ENCODE results near the gene ABHD2.
A peak's percentile ranks its signal among the peaks of the same experiment; 100 is the strongest.
"Not testable (repeated sequence)": the region's sequence is repeated elsewhere in the genome, so short reads cannot be mapped to it uniquely, and the experiment has no call there.

Gene ABHD2

DNA sequence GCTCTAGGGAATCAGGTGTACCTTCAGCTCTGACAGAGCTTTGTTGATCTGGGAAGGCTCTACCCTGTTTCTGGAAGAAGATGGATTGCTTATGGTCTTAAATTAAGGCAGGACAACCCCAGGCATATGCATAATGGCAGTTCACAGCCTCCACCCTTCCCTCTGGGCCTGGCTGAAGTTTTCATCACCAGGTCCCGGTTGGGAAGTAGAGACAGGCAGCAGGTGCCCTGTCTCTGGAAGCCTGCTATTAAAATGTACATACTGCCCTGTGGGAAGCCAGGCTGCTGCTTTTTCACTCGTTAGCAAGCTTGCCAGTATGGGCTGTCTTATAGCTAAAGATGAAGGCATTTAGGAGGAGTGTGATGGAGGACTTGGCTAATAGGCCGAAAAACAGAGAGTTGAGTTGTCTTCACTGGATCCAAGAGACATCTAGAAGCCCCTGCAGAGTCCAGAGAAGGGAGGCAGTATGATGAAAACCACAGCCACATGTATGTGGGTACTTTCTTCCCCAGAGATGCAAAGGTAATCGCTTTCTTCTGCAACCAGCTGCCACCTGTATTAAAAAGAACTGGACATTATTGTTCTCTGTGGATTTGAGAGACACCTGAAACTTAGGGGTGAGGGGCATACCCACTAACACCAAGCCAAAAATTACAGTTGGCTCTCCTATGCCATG, 34.4 kb downstream of the ABHD2 start:
- no peak for DNase-seq

DNA sequence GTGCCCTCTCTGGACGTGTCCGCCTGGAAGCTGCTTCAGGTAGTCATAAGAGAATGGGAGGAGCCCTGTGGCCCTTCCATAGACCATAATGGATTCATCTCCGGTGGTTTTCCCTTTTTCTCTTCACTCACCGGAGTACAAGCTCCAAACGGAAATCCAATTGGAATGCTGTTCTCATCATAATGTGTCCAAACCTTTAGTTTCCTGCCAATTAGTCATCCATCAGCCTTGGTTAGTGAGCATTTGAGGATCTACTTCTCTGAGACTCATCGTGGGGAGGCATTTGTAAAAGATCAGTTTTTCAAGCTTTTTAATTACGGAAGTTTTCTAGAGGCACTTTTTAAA, 34.9 kb downstream of the ABHD2 start:
- no peak for DNase-seq

DNA sequence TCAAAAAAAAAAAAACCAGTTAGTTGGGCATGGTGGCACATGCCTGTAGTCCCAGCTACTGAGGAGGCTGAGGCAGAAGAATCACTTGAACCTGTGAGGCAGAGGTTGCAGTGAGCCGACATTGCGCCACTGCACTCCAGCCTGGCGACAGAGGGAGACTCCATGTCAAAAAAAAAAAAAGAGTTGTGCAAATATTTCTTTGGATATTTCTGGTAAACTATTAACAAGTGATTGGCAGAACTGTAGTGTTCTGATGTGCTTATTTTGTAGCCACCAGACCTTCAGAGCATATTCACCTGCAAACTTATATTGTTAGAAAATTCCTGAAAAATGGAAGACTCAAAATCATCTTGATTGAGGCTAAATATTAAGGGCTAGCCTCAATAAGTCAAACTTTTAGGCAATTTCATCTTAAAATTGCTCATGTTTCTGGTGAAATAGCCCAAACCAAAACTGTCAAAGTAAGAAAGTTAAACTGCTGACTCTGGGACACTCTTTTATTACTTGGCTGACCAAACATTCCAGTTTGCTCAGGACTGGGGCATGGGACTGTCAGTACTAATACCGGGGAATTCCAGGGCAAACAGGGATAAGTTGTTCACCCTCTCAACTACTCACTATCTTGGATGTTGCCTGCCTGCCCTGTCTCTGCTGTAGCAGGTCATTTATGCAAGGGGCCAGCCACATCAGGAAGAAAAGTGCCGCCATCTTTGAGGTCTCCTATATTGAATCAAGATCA, 37.0 kb downstream of the ABHD2 start:
- DNase-seq = no peak

DNA sequence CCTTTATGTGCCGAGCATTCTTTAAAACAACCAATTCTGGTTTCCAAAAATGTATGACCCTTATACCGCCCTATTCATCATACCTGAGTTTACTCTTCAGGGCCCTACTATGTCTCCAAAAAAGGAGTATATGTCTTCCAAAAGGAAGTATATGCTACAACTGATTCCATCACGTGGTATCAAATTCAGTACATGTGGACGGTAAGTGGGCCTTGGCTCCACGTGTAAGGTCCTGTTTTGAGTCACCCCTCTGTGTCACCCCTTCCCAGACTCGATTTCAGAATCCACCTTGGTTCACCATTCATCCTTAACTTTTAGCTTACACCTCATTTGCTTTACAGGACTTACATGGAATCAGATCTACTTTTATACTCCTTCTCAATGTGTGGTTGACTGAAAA, 37.8 kb downstream of the ABHD2 start:
- DNase-seq = no peak

DNA sequence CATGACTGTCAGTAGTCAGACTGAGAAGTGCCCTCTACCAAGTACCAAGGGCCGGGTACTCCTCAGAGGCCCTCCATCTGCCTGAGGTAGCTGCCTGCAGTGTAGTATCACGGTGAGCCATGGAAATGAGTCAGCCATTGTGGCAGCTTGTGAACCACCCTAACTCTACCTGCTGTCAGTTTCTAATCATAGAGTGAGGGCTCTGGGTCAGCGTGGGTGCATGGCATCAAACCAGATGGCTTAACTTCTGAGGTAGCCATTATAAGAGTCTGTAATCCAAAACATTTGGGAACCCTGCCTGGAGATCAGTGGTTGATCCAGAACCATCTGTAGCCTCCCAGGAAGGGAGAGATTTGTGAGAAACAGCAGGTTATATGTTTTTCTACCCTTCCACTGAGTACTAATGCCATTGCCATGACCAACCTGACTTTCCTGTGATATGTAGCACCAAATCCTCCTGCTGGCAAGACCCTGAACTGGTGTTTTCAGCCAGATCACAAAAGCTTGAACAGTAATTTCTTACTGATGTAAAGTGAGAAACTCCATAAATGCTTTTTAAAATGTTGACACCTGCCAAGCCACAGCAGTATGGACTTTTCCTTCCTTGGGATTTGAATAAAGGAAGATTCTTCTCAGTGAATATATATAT, 38.9 kb downstream of the ABHD2 start:
- no peak for DNase-seq

DNA sequence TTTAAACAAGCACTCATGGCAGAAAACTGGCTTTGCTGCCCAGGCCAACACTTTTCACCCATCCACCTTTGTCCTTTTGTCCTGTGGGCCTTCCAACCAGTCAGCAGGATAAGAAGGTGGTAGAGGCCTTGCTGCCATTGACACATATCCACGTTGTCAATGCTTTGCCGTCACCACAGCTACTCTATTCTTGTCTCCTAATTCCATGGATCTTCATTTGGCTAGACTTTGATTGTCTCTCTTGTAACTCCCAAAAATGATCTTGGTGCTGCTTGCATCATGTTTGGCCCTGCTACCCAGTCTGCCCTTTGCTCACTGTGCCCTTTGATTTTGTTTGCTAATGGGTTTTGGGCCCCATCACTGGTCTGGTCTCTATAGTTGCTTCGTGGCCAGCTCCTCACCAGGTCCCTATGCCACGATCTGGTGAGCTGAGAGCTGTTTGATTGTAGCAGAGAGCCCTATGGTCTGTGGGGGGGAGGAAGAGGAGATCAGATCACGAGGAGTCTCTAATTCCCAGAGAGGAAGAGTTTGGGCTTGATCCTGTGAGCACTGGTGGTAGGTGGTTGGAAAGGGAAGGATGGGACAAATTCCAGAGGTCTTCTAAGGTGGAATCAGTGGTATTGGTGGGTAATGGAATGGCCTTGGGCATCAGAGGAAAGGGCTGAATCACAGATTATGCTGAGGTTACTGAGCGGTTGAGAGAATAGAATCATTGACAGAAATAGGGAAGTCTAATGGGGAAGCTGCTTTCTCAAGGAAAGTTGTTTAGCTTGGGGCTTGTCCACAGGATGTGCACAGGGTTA, 40.3 kb downstream of the ABHD2 start:
- DNase-seq = no peak

DNA sequence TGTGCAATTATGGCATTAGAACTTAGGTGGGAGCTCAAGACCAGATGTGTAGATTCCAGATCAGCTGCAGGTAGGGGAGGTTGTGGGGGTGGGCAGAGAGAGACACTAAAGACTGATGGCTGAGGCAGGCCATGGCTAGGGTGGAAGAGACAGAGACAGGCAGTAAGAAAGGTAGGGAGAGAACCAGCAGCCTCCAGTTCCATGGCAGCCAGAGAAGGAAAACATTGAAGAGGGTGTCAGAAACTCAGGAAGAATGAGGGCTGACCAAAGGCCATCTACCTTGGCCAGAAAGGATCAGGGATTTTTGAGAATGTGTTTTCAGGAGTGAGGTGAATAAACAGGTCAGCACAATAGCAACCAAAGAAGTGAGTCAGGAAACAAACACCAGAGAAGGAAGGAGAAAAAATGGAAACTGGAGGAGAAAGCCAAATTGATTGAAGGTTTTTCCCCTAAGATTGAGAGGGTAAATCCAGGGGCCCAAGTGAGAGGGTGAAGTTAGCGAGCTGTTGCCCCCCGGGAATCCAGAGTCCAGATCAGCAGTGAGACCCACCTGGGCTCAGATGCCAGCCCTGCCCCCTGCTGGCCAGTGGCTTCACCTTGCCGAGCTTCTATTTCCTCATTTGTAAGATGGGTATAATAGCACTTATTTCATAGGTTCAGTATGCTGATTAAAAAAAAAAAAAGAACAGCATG, 41.0 kb downstream of the ABHD2 start:
- peak; percentile 4 to 45 for DNase-seq

DNA sequence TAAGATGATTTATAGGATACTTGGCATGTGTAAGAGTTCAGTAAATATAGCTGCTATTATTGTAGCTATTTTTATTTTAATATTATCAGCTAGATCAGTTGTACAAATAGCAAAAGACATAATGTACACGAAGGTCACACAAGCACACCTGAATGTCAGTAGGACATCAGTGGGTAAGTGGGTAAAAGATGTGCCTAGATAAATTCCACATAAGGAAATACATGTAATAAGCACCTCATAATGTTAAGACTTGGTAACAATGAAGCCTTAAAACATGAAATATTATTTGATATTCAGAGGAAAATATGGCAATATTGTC, 41.5 kb downstream of the ABHD2 start:
- DNase-seq = no peak

DNA sequence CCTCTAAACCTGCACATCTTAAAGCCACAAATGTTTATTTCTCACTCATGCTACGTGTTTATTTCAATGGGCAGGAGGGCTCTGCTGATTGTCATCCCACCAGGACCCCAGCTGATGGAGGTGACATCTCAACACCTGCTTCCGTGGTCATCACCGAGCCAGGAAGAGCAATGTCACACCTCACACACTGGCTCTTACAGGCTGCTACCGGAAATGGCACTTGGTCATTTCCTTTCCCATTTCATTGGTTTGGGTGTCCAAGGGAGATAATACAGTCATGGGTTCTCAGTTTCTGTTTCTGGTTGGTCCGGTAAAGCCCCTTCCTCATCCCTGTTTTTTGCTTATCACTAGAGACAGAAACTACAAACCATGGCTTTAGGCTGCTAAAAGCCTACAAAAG, 41.9 kb downstream of the ABHD2 start:
- no peak for DNase-seq

DNA sequence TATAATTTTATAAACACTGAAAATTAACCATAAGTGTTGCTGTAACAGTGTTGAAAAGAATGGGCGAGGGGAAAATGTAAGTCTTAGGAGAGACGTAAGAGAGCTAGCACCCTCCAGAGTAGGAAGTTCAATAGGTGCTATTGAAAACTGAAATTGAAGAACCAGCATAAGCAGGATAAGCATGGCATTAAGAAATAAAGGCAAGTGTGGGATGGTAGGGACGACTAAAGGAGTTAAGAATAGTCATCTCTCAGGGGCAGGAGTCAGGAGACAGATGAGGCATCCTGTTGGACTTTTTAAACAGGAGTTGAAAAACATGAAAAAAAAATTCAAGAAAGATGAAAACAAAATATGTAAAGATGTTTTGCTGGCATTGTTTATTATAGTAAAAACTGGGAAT, 43.5 kb downstream of the ABHD2 start:
- DNase-seq = no peak

DNA sequence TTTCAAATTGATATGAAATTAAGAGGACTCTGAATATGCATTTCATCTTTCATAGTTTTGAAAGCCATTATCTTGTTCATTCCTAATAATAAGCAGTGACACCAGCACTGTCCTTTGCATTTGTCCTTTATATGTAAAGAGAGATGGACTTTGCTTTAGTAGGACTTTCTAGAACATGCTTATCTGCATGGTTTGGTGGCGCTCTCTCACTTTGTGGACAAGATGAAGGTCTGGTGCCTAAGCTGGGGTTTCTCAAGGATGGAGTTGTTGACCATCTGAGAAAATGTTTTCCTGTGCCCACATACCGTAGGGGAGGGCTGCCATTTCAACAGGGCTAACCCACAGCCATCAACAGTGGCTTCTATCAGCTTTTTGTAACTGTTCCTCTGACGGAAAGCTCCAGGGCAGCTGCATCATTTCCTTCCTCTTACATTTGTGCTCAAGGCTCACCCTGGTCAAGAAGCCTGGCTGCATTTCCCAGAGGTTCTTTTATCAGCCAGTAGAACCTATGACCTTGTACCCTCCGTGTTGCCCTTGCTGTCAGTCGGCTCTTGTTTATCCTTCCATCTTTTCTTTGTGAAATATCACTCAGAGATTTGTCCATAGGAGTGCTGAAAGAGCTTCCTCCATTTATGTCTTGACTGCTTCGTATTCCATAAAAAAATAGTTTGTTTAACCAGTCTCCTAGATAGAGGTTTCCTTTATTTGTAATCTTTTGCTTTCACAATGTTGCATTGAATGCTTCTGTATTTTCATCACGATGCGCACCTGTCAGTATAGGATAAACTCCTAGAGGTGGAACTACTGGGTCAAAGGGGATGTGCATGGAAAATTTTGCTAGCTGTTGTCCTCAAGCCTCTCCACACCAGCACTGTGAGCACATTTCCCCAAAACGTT, 44.6 kb downstream of the ABHD2 start:
- no peak for DNase-seq

DNA sequence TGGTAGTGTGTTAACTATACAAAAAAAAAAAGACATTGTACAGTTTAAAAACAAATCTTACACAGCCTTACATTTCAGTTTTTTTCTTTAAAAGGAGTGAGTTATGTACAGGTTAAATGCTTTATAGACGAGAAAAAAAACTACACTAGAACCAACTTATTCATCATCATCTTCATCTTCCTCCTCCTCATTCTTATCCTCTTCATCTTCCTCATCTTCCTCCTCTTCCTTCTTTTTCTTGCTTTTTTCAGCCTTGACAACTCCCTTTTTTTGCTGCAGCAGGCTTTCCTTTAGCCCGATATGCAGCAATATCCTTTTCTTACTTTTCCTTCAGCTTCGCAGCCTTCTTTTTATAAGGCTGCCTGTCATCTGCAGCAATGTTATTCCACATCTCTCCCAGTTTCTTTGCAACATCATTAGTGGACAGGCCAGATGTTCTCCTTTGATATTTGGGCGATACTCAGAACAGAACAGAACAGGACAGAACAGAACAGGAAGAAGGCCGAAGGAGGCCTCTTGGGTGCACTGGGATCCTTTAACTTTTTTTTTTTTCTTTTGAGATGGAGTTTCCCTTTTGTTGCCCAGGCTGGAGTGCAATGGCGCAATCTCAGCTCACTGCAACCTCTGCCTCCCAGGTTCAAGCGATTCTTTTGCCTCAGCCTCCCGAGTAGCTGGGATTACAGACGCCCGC, 47.3 kb downstream of the ABHD2 start:
- not testable (repeated sequence) for DNase-seq

DNA sequence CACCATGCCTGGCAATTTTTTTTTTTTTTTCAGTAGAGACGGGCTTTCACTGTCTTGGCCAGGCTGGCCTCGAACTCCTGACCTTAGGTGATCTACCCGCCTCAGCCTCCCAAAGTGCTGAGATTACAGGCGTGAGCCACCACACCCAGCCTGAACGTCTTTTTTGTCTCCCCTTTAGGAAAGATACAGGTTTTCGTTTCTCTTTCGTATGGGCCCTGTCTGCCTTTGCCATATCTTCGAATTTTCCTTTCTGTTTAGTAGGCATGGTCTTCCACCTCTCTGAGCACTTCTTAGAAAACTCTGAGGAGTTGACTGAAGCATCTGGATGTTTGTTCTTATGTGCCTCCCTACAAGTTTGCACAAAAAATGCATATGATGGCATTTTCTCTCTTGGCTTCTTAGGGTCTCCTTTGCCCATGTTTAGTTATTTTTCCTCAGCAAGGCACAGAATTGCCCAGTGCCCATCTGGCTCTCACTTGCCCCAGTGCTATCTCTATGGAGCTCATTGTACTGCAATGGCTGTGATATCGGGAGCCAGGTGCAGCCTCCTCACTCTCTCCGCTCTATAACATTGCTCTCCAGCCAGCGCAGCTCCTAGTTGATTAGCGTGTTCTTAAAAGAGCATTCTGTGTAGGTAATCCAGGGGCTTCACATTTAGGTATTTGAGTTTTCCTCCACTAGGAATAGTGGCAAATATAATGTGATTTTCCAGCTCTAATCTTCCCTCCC, 48.0 kb downstream of the ABHD2 start:
- DNase-seq = no peak

DNA sequence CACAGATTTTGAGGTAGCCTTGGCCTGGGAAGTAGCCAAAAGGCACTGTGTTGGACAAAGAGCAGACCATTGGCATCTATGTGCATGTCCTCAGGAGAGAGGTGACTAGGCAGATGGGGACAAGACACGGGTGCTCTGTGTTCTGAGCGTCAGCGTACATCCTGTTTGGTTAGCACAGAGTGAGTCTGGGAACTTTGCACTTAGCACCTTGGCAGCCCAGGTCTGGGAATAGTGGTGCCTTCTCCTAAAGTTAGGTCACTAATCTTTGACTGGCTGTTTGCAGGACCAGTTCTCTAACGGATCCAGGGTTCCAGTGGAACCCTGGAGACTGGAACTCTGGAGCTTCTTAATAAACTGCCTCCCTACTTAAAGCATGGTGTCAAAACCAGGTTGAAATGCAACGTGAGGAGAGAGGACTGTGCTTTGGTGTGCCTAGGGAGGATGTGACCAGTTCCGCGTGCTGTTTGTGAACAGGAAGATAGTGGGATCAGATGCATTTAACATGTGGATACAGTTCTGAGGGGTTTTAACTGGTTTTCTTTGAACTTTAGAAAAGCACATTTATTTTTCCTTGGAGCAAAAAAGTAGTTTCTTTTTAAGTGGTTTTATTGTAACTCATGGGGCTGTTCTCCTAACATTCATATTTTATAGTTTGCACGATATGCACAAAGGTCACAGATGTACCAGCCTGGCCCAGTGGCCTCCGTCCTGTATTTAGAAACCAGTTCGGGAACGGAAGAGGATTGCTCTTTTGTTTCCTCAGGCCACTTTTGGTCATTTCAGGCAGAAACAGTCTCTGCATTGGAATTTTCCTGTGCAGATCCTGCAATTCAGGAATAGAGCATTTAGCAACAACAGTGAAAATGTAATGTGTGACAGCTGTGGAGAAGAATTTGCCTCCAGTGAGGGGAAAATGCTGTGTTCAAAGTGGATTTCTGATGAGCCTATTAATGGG, 48.8 kb downstream of the ABHD2 start:
- no peak for DNase-seq

DNA sequence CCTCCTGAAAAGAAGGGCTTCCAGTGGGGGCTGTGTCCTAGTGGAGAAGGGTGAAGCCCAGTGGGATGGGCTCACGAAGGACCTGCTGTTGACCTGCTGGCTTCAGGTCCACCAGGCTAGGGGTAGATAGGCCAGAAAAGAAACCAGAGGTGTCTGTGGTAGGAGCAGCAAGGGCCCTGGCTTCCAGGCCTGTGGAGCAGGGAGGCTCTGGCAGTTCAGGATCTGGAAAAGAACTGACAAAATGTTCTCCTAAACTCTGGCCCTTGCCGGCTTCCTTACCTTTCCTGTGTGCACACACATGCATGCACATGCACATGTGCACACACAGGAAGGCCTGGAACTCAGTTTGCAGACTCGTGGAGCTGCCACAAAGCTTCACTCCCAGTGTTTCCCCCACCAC, 49.7 kb downstream of the ABHD2 start:
- DNase-seq = no peak

DNA sequence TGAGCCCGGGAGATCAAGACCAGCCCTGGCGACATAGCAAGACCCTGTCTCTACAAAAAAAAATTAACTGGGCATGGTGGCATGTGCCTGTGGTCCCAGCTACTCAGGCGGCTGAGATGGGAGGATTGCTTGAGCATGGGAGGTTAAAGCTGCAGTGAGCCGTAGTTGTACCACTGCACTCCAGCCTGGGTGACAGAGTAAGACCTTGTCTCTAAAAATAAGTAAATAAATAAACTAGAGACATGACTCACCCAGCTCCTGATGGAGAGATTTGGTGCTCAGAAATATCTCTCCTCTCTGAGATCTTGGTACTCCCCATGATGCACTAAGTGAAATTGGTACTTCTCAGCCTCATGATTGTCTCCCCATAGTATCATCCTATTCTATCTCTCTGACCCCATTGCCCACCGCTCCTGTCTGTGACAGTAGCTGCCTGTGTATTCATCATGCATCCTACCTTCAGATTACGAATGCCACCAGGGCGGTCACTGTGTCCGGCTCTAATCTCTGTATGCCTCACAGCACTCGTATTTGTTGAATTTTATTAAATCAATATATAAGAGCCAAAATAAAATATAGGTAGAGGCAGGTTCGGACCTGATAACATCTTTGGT, 50.9 kb downstream of the ABHD2 start:
- no peak for DNase-seq

DNA sequence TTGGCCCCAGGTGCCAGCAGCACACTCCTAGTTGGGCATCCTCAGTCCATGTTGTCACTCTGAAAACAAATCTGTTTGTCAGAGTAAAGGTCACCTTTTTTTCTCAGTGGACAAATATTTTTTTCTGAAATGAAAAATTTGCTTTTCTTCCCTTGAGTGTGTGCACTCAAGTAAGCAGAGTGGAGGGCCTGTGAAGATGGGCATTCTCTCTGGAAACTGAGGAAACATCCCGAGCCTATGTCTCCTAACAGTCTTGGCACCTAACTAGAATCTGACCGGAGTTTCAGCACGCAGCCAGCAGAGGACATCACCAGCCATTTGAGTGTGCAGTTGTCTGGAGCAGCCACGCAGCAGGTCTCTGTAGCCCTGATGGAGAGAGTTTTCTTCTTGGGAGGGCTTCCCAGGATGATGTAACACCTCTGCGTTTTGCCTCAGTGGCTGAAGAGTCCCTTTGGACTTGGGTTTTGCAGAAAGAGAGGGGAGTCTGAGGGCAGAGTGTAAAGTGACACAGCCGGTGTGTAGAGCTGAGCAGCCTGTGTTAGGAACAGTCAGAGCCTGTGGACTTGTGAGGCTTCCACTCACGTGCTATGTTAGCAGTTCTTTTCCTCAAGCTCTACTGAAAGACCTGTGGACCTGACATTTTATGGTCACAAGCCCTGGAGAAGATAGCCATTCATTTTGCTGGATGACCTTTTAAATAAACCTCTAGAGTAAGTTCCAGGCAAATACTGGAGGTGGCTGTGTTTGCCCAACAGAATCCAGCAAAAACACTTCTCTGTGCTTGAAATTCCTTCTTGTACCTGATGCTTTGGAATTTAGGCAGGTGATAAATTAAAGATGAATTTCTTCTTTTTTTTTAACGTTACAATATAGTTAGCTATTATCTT, 51.6 kb downstream of the ABHD2 start:
- DNase-seq = peak; percentile 10 to 24

DNA sequence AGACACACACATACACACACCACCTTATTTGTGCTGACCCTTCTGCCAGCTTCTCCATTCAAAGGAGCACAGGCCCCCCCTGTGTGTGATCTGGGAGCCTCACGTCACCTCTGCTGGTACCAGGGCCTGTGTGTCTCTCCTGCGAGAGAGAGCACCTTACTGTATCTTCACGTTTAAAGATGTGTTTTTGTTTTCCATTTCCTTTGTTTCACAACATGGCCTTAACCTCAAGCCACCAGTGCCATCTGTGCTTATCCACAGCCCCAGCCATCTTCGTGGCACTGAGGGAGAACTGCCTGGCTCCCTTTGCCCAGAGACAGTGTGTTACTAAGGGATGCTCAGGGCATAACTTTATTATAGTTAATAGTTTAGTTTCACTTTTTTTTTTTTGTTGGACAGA, 52.3 kb downstream of the ABHD2 start:
- DNase-seq = no peak

Data from SHP77 (cell line).